PC-9 (cell line): ENCODE measurements around the gene NDST3.

Experiments used
- EZH2 ChIP-seq: fragments of 200-600 bp; sonication (generic); IDR thresholded peaks from 2 replicates; pipeline ENCODE4 v1.8.0; 2017; ENCODE audit warnings: antibody characterized with exemption, low read depth
- TF ChIP-seq, protein P1 (sequence below): fragments of 200-600 bp; sonication (generic); conservative IDR thresholded peaks from 2 replicates; pipeline ENCODE4 v1.6.1; 2017; ENCODE audit warnings: mixed run types, antibody characterized with exemption, mild to moderate bottlenecking, moderate library complexity

DNA sequence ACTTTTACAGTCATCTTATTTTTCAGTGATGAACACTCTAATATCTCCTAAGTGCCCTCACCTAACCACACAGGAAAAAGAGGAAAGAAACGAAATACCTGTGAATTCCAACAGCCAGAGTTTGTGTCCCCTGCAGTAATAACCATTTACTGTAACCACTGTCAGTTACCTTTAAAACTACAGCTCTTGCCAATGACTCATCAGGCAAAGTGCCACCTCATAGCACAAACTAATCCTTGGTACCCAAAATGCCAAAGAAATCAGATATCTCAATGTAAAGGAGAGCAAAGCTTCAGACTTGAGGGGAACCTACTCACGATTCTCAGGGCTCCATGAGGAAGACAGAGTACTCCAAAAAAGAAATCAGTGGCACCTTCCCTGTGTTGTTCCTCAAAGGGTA, 146.5 kb downstream of the NDST3 start:
- TF ChIP-seq, protein P1, sequence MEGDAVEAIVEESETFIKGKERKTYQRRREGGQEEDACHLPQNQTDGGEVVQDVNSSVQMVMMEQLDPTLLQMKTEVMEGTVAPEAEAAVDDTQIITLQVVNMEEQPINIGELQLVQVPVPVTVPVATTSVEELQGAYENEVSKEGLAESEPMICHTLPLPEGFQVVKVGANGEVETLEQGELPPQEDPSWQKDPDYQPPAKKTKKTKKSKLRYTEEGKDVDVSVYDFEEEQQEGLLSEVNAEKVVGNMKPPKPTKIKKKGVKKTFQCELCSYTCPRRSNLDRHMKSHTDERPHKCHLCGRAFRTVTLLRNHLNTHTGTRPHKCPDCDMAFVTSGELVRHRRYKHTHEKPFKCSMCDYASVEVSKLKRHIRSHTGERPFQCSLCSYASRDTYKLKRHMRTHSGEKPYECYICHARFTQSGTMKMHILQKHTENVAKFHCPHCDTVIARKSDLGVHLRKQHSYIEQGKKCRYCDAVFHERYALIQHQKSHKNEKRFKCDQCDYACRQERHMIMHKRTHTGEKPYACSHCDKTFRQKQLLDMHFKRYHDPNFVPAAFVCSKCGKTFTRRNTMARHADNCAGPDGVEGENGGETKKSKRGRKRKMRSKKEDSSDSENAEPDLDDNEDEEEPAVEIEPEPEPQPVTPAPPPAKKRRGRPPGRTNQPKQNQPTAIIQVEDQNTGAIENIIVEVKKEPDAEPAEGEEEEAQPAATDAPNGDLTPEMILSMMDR = no peak
- TF ChIP-seq EZH2 = no peak
